Measurements from ENCODE around the gene ATAD2B. TPM values are rescaled to one million over a fixed set of nuclear protein-coding genes. Genes with fewer than 3 reads are reported as not detected.

Gene ATAD2B
- total RNA-seq, 1 experiment from 2014 or later = 19.7 TPM

GRCh38 chr2:23698721-23699579 lies 228.0 kb downstream of the ATAD2B start:
- H3K4me3 Mint-ChIP-seq (ENCODE audit: unreplicated experiment) = no peak overlapping the region
- BruUV-seq (replicated peaks) = no TSS peak
- no peaks in the 10 kb centered on the region for H3K27me3 Mint-ChIP-seq (ENCODE audit: insufficient read depth, unreplicated experiment)
- H3K27ac Mint-ChIP-seq (ENCODE audit: low read depth, unreplicated experiment) = no peak overlapping the region
- peaks cover 10% of the 10 kb centered on the region for H3K9me3 Mint-ChIP-seq (ENCODE audit: unreplicated experiment)
- H3K36me3 Mint-ChIP-seq (ENCODE audit: insufficient read depth, unreplicated experiment) = peaks cover 46% of the 10 kb centered on the region
- H3K4me1 Mint-ChIP-seq (ENCODE audit: insufficient read depth, unreplicated experiment) = no peaks in the 10 kb centered on the region
- DNase-seq (ENCODE audit: unreplicated experiment) = no peak
- intact Hi-C loops (cut with micrococcal nuclease) = no loop called here
- no peak for TF ChIP-seq CTCF (IDR thresholded peaks at IDR 0.05; ENCODE audit: unreplicated experiment)
- ChIA-PET CTCF (interaction anchor here (0.6 kb wide), 1 partner anchor 29 kb away, joined by 3 read pairs; no protein-coding TSS in a partner anchor), POLR2A (interaction anchor here (0.8 to 0.9 kb wide), 2 partner anchors 19 to 59 kb away, joined by 3 to 5 read pairs; no protein-coding TSS in a partner anchor)

Other genes starting within 250 kb of the ATAD2B start
- 13.0 and 13.6 TPM in 2 replicates for gene UBXN2A, start 13.3 kb upstream of the ATAD2B start, total RNA-seq (2022)
- gene MFSD2B, start 83.0 kb upstream of the ATAD2B start, total RNA-seq (2022) = 0.26 TPM in 1 of 2 replicates, not detected in the other
- gene WDCP, start 120.3 kb upstream of the ATAD2B start, total RNA-seq (2022) = 9.0 and 11.2 TPM in 2 replicates
- 1.7 and 1.8 TPM in 2 replicates for gene FKBP1B, start 122.6 kb upstream of the ATAD2B start, total RNA-seq (2022)
- 141 and 180 TPM in 2 replicates for gene SF3B6, start 149.2 kb upstream of the ATAD2B start, total RNA-seq (2022)
- gene TP53I3, start 157.7 kb upstream of the ATAD2B start, total RNA-seq (2022) = 81.8 and 99.8 TPM in 2 replicates
- 1.8 and 2.6 TPM in 2 replicates for gene PFN4, start 196.2 kb upstream of the ATAD2B start, total RNA-seq (2022)
- 10.6 and 19.5 TPM in 2 replicates for gene FAM228B, start 196.3 kb upstream of the ATAD2B start, total RNA-seq (2022)
- gene FAM228A, start 247.9 kb upstream of the ATAD2B start, total RNA-seq (2022) = not detected in 2 replicates

Measured in MCF 10A (cell line).